Fibroblast of the aortic adventitia (primary cell): Measurements from ENCODE around the gene FAM131C. TPM values are rescaled to one million over a fixed set of nuclear protein-coding genes. Genes with fewer than 3 reads are reported as not detected.

Experiments
- DNase-seq: peaks from one replicate; pipeline ENCODE4 v3.0.0-alpha.2; 2010; ENCODE audit warnings: low read depth
- H3K4me3 ChIP-seq: 2 replicates; pipeline ENCODE4 v1.5.1; 2011; ENCODE audit warnings: low read depth, mild to moderate bottlenecking, control low read depth, low read length, moderate library complexity
- CTCF ChIP-seq: IDR thresholded peaks from 2 replicates; pipeline ENCODE4 v1.5.1; 2011; ENCODE audit warnings: mild to moderate bottlenecking, low read length, control low read depth, inconsistent platforms; ENCODE audit not compliant: insufficient read depth
- total RNA-seq: library from RNA; depleted of rRNA; stranded (reverse); fragments of >200 nt; gene quantifications from 2 replicates; pipeline ENCODE4 v1.2.3, GENCODE V29; 2012; ENCODE audit warnings: low replicate concordance

FAM131C gene, protein sequence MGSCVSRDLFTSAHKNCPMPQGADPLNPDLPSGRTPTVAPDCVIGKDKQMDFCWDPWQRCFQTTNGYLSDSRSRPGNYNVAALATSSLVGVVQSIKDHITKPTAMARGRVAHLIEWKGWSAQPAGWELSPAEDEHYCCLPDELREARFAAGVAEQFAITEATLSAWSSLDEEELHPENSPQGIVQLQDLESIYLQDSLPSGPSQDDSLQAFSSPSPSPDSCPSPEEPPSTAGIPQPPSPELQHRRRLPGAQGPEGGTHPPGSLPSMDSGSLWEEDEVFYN
- 0.08 and 0.63 TPM in 2 replicates for total RNA-seq

GRCh38 chr1:16073490-16074119 lies at the start of gene FAM131C:
TSS of gene FAM131C (minus strand) at chr1:16073651. CDS start at chr1:16073442, 209 bp downstream.
- DNase-seq: no peak
- peak within 1 kb of the TSS; percentile 46 for H3K4me3 ChIP-seq

DNA sequence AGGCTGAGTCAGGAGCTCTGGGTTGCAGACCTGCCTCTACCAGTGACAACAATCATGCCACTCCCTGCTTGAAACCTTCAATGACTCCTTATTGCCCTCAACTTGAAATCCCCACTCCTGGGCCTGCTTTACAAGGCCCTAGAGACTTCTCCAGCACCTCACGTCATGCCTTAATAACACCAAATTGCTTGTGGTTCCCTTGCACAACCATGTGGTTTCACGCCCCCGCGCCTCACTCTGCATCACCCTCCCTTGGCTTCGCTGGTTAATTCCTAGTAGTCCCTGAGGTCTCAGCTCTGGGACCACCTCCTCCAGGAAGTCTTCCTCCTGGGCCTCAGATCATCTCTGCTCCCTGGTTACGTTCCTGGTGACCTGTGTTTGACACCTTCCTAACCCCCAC lies 49.5 kb upstream of the FAM131C start:
- TF ChIP-seq CTCF: no peak
- no peak overlapping the region for H3K4me3 ChIP-seq
- DNase-seq: peak; percentile 64

More at GRCh38 chr1:16073490-16074119, at the start of gene FAM131C:
- peak; percentile 25 for TF ChIP-seq CTCF

GRCh38 chr1:16122350-16122881 lies 49.0 kb upstream of the FAM131C start:
- DNase-seq: no peak
- TF ChIP-seq CTCF: no peak
- H3K4me3 ChIP-seq: no peak overlapping the region

GRCh38 chr1:16120940-16121410 lies 47.5 kb upstream of the FAM131C start:
- H3K4me3 ChIP-seq: no peak overlapping the region
- TF ChIP-seq CTCF: no peak
- no peak for DNase-seq

DNA sequence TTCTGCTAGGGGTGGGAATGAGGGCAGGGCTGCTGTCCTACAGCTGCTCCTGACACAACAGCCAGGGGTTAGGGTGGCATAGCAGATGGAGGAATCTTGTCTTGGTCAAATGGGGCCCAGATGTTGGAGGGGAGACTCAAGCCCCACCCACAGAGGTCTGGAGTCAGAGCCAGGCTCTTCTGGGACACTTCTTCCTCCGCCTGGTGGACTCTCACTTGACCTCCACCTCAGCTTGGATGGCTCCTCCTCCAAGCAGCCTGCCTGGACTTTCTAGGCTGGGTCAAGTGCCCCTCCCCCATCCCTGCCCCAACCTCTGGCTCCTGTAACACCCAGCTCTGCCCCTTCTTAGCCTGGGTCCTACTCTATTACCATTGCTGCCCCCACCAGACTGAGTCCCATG lies 47.0 kb upstream of the FAM131C start:
- DNase-seq: no peak
- H3K4me3 ChIP-seq: no peak overlapping the region
- no peak for TF ChIP-seq CTCF

DNA sequence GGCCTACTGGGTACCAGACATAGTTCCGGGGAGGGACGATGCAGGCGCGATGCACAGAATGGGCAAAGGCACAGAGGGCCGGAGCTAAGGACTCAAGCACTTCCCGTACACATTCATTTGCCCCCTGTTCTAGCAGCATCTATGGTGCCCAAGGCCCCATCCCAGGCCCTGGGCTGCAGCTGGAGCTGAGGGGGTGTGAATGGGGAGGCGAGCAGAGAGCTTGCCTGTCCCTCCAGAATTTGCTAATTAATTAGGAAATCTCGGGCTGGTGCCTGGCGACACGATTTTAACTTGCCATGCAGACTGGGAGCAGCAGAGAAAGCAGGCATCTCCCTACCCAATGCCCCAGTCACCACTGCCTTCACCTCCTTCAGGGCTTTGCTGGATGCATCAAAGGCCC lies 46.5 kb upstream of the FAM131C start:
- DNase-seq: no peak
- H3K4me3 ChIP-seq: no peak overlapping the region
- no peak for TF ChIP-seq CTCF
